Activated T-helper 1 cell treated with anti-CD3 and anti-CD28 coated beads, Interleukin-12 subunit alpha, Interleukin-12 subunit beta, Interleukin-2, Interleukin-4 antibody, amounts not matched to agents 30 ng/mL and 10 ng/mL and 1 ng/mL, durations not matched to agents 14 hours and 24 hours and 36 hours (primary cell): ENCODE data around the gene ZFYVE9. TPM values are rescaled to one million over a fixed set of nuclear protein-coding genes. Genes with fewer than 3 reads are reported as not detected.
"Not testable (repeated sequence)": the region's sequence is repeated elsewhere in the genome, so short reads cannot be mapped to it uniquely, and the experiment has no call there.

ENCODE experiments used
- DNase-seq: peaks from one replicate; pipeline ENCODE4 v3.0.0; 2021; ENCODE audit warnings: low spot score
- H3K27ac Mint-ChIP-seq: one replicate; pipeline ENCODE4 v1.8.0; 2021; ENCODE audit warnings: mild to moderate bottlenecking, mixed read lengths
- H3K27me3 Mint-ChIP-seq: one replicate; pipeline ENCODE4 v1.8.0; 2022; ENCODE audit warnings: mild to moderate bottlenecking, moderate library complexity, mixed read lengths; ENCODE audit not compliant: insufficient read depth
- H3K36me3 Mint-ChIP-seq: one replicate; pipeline ENCODE4 v1.8.0; 2021; ENCODE audit warnings: low read depth, mixed read lengths
- H3K4me1 Mint-ChIP-seq: one replicate; pipeline ENCODE4 v1.8.0; 2021; ENCODE audit warnings: low read depth, mixed read lengths
- H3K4me3 Mint-ChIP-seq: one replicate; pipeline ENCODE4 v1.8.0; 2021; ENCODE audit warnings: mild to moderate bottlenecking, moderate library complexity, mixed read lengths
- H3K9me3 Mint-ChIP-seq: one replicate; pipeline ENCODE4 v1.8.0; 2021; ENCODE audit warnings: mixed read lengths
- intact Hi-C: fragments of 100-400 bp; cut with micrococcal nuclease; formaldehyde crosslinking; loops from one replicate; pipeline ENCODE4 v1.15.1; 2024
- total RNA-seq: library from RNA; stranded (reverse); gene quantifications from 2 replicates; pipeline ENCODE4 v1.2.3, GENCODE V29; 2022

Gene ZFYVE9, protein sequence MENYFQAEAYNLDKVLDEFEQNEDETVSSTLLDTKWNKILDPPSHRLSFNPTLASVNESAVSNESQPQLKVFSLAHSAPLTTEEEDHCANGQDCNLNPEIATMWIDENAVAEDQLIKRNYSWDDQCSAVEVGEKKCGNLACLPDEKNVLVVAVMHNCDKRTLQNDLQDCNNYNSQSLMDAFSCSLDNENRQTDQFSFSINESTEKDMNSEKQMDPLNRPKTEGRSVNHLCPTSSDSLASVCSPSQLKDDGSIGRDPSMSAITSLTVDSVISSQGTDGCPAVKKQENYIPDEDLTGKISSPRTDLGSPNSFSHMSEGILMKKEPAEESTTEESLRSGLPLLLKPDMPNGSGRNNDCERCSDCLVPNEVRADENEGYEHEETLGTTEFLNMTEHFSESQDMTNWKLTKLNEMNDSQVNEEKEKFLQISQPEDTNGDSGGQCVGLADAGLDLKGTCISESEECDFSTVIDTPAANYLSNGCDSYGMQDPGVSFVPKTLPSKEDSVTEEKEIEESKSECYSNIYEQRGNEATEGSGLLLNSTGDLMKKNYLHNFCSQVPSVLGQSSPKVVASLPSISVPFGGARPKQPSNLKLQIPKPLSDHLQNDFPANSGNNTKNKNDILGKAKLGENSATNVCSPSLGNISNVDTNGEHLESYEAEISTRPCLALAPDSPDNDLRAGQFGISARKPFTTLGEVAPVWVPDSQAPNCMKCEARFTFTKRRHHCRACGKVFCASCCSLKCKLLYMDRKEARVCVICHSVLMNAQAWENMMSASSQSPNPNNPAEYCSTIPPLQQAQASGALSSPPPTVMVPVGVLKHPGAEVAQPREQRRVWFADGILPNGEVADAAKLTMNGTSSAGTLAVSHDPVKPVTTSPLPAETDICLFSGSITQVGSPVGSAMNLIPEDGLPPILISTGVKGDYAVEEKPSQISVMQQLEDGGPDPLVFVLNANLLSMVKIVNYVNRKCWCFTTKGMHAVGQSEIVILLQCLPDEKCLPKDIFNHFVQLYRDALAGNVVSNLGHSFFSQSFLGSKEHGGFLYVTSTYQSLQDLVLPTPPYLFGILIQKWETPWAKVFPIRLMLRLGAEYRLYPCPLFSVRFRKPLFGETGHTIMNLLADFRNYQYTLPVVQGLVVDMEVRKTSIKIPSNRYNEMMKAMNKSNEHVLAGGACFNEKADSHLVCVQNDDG (N-terminal part only)
- 3.2 and 4.1 TPM in 2 replicates for total RNA-seq

DNA sequence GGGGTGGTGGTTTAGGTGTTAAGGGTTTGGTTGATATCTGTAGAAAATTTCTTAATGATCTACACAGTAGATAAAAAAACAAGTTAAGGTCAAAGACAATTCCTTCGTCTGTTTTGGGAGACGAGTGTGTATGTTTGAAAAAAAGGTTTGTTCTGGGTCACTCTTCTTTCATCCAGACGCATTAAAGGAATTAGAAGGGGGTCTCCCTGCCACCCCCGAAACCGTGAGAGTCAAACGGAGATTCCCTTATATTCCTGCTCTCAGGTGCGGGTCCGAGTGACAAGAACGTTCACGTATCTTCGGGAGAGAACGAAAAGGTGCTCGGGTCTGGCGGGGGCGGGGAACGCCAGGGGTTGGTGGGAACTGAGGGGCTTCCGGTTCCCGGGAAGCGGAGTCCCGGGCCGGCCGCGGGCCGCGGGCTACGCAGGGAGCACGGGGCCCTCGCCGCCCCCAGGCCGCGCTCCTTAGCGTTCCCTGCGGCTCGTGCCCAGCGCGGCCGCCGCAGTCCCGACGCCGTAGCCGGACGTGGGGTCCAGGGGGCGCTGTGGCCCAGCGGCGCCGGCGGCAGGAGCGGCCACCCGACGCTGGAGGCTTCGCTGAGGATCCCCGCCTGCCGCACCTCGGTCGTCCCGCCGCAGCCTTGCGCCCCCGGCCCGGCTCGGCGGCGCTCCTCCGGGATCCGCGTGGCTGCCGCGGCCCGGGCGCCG lies at the start of gene ZFYVE9:
Gene ZFYVE9, plus strand, starts transcription at position 577 of the 707 bp plus-strand sequence. CDS start 91,118 bp downstream, outside the sequence.
- H3K27ac Mint-ChIP-seq = peak within 1 kb of the TSS; percentile 67
- peak; percentile 60 for DNase-seq
- peaks cover 34% of the 10 kb centered on the region for H3K4me1 Mint-ChIP-seq
- H3K4me3 Mint-ChIP-seq = peak within 1 kb of the TSS; percentile 80
- H3K27me3 Mint-ChIP-seq = peaks cover 46% of the 10 kb centered on the region
- H3K36me3 Mint-ChIP-seq = no peaks in the 10 kb centered on the region
- no peaks in the 10 kb centered on the region for H3K9me3 Mint-ChIP-seq
- intact Hi-C loops = loop anchor here (1.0 to 5.0 kb wide), 5 partner anchors 85 to 264 kb away; partner anchors contain the start of genes BTF3L4, KTI12 and NRDC

DNA sequence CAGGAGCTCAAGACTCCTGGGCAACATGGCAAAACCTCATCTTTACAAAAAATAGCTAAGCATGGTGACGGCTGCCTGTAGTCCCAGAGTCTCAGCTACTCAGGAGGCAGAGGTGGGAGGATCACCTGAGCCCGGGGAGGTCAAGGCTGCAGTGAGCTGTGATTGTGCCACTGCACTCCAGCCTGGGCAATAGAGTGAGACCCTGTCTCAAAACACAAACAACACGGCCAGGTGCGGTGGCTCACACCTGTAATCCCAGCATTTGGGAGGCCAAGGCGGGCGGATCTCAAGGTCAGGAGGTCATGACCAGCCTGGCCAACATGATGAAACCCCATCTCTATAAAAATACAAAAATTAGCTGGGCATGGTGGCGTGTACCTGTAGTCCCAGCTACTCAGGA lies 47.6 kb upstream of the ZFYVE9 start:
- H3K9me3 Mint-ChIP-seq, DNase-seq, H3K4me1 Mint-ChIP-seq, H3K4me3 Mint-ChIP-seq, H3K27me3 Mint-ChIP-seq, intact Hi-C loops, H3K27ac Mint-ChIP-seq: not testable (repeated sequence)
- peaks cover 11% of the 10 kb centered on the region for H3K36me3 Mint-ChIP-seq

DNA sequence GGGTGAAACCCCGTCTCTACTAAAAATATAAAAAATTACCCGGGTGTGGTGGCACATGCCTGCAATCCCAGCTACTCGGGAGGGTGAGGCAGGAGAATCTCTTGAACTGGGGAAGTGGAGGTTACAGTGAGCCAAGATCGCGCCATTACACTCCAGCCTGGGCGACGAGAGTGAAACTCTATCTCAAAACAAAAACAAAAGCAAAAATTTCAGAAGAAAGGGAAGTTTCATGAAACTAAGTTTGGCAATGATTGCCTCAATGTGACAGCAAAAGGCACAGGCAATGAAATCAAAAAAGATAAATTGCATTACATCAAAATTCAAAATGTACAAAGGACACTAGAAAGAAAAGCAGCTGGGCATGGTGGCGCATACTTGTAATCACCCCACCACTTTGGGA lies 45.7 kb upstream of the ZFYVE9 start:
- H3K36me3 Mint-ChIP-seq = peaks cover 3% of the 10 kb centered on the region
- intact Hi-C loops = no loop called here
- H3K9me3 Mint-ChIP-seq = no peaks in the 10 kb centered on the region
- H3K4me3 Mint-ChIP-seq = no peak overlapping the region
- DNase-seq = no peak
- H3K4me1 Mint-ChIP-seq = no peaks in the 10 kb centered on the region
- H3K27me3 Mint-ChIP-seq = peaks cover 5% of the 10 kb centered on the region
- H3K27ac Mint-ChIP-seq = no peak overlapping the region

DNA sequence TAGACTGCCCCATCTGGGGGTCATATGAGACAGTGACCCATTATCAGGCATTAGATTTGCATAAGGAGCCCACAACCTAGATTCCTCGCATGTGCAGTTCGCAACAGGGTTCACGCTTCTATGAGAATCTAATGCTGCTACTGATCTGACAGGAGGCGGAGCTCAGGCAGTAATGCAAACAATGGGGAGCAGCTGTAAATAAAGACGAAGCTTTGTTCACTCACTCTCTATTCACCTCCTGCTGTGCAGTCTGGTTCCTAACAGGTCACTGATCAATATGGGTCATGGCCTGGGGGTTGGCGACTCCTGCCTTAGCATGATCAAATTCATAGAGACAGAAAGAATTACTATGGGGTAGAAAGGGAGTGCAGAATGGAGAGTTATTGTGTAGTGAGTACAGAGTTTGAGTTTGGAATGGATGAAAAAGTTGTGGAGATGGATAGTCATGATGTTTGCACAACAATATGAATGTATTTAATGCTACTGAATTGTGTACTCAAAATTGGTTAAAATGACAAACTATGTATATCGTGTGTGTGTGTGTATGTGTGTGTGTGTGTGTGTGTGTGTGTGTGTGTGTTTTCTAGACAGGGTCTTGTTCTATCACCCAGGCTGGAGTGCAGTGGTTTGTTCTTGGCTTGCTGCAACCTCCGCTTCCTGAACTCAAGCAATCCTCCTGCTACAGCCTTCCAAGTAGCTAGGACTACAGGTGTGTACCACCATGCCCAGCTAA lies 43.6 kb upstream of the ZFYVE9 start:
- intact Hi-C loops = no loop called here
- Mint-ChIP-seq H3K9me3 (no peaks in the 10 kb centered on the region), H3K27me3 (peaks cover 5% of the 10 kb centered on the region), H3K4me3 (no peak overlapping the region), H3K36me3 (no peaks in the 10 kb centered on the region), H3K4me1 (peaks cover 12% of the 10 kb centered on the region), H3K27ac (no peak overlapping the region)
- no peak for DNase-seq

DNA sequence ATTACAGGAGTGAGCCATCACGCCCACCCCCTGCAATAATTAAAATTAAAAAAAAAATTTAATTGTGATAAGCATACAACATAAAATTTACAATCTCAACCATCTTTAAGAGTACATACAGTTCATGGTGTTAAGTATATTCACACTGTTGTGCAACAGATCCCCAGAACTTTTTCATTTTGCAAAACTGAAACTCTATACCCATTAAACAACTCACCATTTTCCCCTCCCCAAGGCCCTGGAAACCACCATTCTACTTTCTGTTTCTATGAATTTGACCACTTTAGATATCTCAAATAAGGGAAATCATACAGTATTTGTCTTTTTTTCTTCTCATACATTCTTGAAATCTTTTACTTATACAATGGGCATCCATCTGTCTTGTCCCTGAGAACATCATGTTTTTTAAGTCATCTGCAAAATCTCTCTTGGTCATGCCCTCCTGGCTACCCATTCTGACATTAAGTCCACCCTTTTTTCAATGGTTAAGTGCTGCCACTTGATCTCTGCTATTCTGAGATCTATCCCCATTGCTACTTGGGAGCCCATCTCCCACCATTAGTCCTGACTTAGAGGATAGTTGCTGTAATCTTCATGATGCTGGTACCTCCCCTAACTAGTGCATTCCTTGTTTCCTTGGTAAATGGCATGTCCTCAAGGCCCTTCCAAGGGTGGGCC lies 39.4 kb upstream of the ZFYVE9 start:
- DNase-seq = no peak
- H3K27ac Mint-ChIP-seq = no peak overlapping the region
- peaks cover 14% of the 10 kb centered on the region for H3K4me1 Mint-ChIP-seq
- H3K9me3 Mint-ChIP-seq = no peaks in the 10 kb centered on the region
- H3K27me3 Mint-ChIP-seq = peaks cover 5% of the 10 kb centered on the region
- intact Hi-C loops = loop anchor here (1.0 kb wide), 1 partner anchor 38 kb away; no protein-coding TSS in a partner anchor
- no peak overlapping the region for H3K4me3 Mint-ChIP-seq
- no peaks in the 10 kb centered on the region for H3K36me3 Mint-ChIP-seq

DNA sequence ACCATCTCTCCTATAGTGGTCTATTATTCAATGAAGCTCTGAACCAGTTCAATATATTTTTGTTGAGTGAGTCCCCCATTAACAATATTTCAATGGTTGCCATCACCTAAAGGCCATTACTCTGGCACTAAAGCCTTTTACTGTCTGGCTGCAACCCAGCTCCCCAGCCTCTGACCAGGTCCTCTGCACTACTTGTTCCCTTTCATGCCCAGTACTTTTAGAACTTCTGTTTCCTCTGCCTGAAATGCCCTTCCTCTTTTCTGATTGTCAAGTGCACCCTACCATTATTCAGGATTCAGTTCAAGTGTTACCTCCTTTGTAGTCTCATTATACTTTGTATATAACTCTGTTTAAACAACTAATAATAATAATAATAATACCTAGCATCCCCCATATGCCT lies 30.4 kb upstream of the ZFYVE9 start:
- no peaks in the 10 kb centered on the region for H3K36me3 Mint-ChIP-seq
- peaks cover 1% of the 10 kb centered on the region for H3K27me3 Mint-ChIP-seq
- intact Hi-C loops = no loop called here
- no peak overlapping the region for H3K27ac Mint-ChIP-seq
- DNase-seq = no peak
- no peaks in the 10 kb centered on the region for H3K4me1 Mint-ChIP-seq
- no peaks in the 10 kb centered on the region for H3K9me3 Mint-ChIP-seq
- no peak overlapping the region for H3K4me3 Mint-ChIP-seq

DNA sequence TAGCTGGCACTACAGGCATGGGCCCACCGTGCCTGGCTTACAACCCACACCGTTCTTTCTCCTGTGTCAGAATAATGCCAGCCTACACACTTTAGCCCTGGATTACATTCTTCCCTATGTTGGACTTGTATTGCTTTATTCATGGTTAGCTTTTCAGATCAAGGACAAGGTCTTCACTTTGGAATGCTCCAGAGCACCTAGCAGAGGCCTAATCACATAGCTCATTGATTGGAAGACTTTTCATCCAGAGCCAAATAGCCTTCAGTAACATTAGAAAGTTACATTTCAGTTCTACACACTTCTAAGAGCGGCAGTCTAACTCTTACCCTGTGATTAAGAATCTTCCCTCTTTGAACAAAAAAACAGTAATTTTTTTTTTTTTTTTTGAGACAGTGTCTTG lies 29.4 kb upstream of the ZFYVE9 start:
- Mint-ChIP-seq H3K4me1 (no peaks in the 10 kb centered on the region), H3K27me3 (peaks cover 3% of the 10 kb centered on the region), H3K9me3 (no peaks in the 10 kb centered on the region), H3K4me3 (no peak overlapping the region), H3K27ac (no peak overlapping the region), H3K36me3 (no peaks in the 10 kb centered on the region)
- intact Hi-C loops = no loop called here
- DNase-seq = no peak

DNA sequence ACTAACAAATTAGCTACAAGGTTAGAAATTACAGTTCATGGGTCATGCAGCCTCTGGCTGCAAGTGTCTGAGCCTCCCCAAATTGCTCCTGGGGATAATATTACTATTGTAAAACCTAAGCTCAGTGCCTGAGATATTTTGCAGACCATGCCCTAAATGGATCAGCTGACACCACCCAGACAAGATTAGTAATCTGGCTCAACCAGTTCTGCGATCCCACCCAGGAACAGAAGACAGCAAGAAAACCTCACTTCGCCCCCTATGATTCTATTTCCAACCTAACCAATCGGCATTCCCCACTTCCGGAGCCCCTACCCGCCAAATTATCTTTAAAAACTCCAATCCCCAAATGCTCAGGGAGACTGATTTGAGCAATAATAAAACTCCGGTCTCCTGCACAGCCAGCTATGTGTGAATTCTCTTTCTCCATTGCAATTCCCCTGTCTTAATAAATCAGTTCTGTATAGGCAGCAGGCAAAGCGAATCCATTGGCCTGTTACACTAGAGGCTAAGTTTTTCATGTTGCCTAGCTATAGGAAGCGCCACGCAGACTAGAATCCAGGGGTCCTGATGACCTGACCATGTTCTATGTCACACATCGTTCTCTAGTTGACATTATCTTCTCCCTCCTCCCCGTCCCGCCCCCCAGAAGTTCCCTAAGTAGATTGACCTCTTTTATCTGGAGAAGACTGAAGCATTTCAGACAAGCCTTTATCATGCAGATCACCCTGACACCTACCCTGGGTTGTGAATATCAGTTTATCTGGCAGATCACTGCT lies 22.4 kb upstream of the ZFYVE9 start:
- no peaks in the 10 kb centered on the region for H3K9me3 Mint-ChIP-seq
- no peaks in the 10 kb centered on the region for H3K4me1 Mint-ChIP-seq
- intact Hi-C loops = no loop called here
- no peaks in the 10 kb centered on the region for H3K36me3 Mint-ChIP-seq
- no peak overlapping the region for H3K4me3 Mint-ChIP-seq
- no peak overlapping the region for H3K27ac Mint-ChIP-seq
- DNase-seq = no peak
- H3K27me3 Mint-ChIP-seq = peaks cover 7% of the 10 kb centered on the region

DNA sequence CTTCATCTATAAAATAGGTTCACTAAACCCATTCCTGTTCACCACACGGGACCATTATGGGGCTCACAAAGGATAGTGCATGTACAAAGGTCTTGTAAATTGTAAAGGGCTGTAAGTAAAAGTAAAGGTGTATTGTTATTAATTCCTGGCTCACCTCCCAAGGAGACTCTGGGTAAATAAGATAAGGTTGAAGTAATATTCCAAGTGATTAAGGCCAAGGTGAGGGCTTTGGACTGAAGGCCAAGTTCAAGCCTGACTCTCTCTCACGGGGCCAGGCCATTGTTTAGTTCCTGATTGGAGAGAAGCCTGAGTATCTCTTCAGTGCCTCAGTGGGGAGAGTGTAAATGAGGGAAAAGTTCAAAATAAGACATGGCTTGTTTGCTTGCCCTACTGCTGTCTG lies 19.5 kb upstream of the ZFYVE9 start:
- Mint-ChIP-seq H3K4me3 (no peak overlapping the region), H3K4me1 (no peaks in the 10 kb centered on the region), H3K9me3 (no peaks in the 10 kb centered on the region), H3K36me3 (no peaks in the 10 kb centered on the region), H3K27me3 (peaks cover 18% of the 10 kb centered on the region), H3K27ac (no peak overlapping the region)
- intact Hi-C loops = no loop called here
- DNase-seq = no peak

DNA sequence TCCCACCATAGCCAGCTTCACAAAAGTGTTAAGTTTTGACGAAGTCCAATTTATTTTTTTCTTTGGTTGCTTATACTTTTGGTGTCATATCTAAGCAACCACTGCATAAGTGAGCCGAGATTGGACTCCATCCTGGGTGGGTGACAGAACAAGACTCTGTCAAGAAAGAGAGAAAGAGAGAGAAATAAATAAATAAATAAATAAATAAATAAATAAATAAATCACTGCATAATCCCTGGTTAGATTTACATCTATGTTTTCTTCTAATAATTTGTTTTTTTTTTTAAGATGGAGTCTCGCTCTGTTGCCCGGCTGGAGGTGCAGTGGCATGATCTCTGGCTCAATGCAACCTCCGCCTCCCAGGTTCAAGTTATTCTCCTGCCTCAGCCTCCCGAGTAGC lies 18.3 kb upstream of the ZFYVE9 start:
- intact Hi-C loops = no loop called here
- DNase-seq = no peak
- Mint-ChIP-seq H3K27ac (no peak overlapping the region), H3K36me3 (no peaks in the 10 kb centered on the region), H3K4me1 (no peaks in the 10 kb centered on the region), H3K9me3 (no peaks in the 10 kb centered on the region), H3K27me3 (peaks cover 21% of the 10 kb centered on the region), H3K4me3 (no peak overlapping the region)
